HUES6 (cell line): ENCODE results near the gene JCAD.

Source experiments
- H3K27ac ChIP-seq: 2 replicates; pipeline ENCODE4 v1.7.0; 2013; ENCODE audit warnings: low read depth, mild to moderate bottlenecking, low read length, inconsistent platforms
- H3K27me3 ChIP-seq: 2 replicates; pipeline ENCODE4 v1.6.1; 2013; ENCODE audit warnings: low read length; ENCODE audit not compliant: control insufficient read depth, insufficient read depth
- H3K36me3 ChIP-seq: 2 replicates; pipeline ENCODE4 v1.6.1; 2013; ENCODE audit warnings: low read length; ENCODE audit not compliant: control insufficient read depth, insufficient read depth
- H3K4me1 ChIP-seq: 2 replicates; pipeline ENCODE4 v1.6.1; 2013; ENCODE audit warnings: low read length; ENCODE audit not compliant: control insufficient read depth, insufficient read depth
- H3K4me3 ChIP-seq: 2 replicates; pipeline ENCODE4 v1.5.1; 2013; ENCODE audit warnings: low read depth, low read length
- H3K9ac ChIP-seq: one replicate; pipeline ENCODE4 v1.6.1; 2013; ENCODE audit warnings: mild to moderate bottlenecking, low read length
- H3K9me3 ChIP-seq: 2 replicates; pipeline ENCODE4 v1.6.1; 2013; ENCODE audit warnings: low read depth, low read length; ENCODE audit not compliant: control insufficient read depth, insufficient read depth

Gene JCAD

DNA sequence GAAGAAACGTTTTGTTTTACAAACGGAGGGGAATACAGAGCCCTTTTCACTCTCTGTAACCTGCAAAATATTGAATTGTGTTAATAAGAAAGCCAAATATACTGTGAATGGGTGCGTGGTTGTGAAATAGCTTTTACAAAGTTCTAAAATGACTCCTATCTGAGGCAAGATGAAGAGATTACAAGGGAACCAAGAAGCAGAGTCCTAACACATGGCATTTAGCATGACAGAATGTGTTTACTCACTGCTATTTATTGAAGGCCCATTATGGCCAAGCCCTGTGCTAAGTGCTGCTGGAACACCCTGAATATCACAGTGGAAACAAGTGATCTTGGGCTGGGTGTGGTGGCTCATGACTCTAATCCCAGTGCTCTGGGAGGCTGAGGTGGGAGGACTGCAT lies 12.9 kb downstream of the JCAD start:
- H3K9ac ChIP-seq = no peak overlapping the region
- no peak overlapping the region for H3K27ac ChIP-seq
- 0 out of 2 replicates have a peak, but pooled peaks cover 4% of the 10 kb centered on the region for H3K4me1 ChIP-seq
- no peaks in the 10 kb centered on the region for H3K9me3 ChIP-seq
- peaks cover 5% of the 10 kb centered on the region; the same call in 1 of the 2 replicates for H3K36me3 ChIP-seq
- H3K4me3 ChIP-seq = no peak overlapping the region
- no peaks in the 10 kb centered on the region for H3K27me3 ChIP-seq

GRCh38 chr10:30045961-30046360 lies 13.4 kb downstream of the JCAD start:
- H3K9ac ChIP-seq = no peak overlapping the region
- 0 out of 2 replicates have a peak, but pooled peaks cover 4% of the 10 kb centered on the region for H3K4me1 ChIP-seq
- no peaks in the 10 kb centered on the region for H3K27me3 ChIP-seq
- H3K27ac ChIP-seq = no peak overlapping the region
- no peaks in the 10 kb centered on the region for H3K9me3 ChIP-seq
- no peak overlapping the region for H3K4me3 ChIP-seq
- H3K36me3 ChIP-seq = peaks cover 5% of the 10 kb centered on the region; the same call in 1 of the 2 replicates

- no peak overlapping the region for H3K9ac ChIP-seq
- H3K36me3 ChIP-seq = peaks cover 8% of the 10 kb centered on the region; the same call in 1 of the 2 replicates
- no peaks in the 10 kb centered on the region; the same call in 1 of the 2 replicates for H3K4me1 ChIP-seq
- H3K27me3 ChIP-seq = no peaks in the 10 kb centered on the region
- no peaks in the 10 kb centered on the region for H3K9me3 ChIP-seq
- no peak overlapping the region for H3K4me3 ChIP-seq
- no peak overlapping the region for H3K27ac ChIP-seq
Measured at GRCh38 chr10:30043476-30044270, 15.7 kb downstream of the JCAD start.

DNA sequence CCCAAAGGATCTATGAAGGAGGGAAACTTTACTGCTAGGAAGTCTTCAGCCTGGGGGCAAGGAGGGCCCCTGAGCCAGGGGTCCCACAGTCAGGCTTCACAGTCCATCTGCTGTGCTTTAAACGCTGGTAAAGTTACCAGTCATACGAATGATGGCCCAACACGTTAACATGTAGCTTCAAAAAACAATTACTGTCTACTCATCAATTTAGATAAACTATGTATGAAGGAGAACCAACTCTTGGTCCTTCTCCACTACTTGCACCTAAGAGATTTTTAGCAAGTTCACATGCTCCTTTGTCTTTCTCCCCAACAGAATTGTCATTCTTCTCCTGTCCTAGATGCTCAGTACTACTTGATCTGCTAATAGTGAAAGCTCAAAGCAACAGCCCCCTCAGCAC lies 16.6 kb downstream of the JCAD start:
- Histone ChIP-seq H3K4me1 (no peaks in the 10 kb centered on the region; the same call in 1 of the 2 replicates), H3K27me3 (no peaks in the 10 kb centered on the region), H3K4me3 (no peak overlapping the region), H3K27ac (no peak overlapping the region), H3K9ac (no peak overlapping the region), H3K9me3 (no peaks in the 10 kb centered on the region), H3K36me3 (peaks cover 8% of the 10 kb centered on the region; the same call in 1 of the 2 replicates)

- Histone ChIP-seq H3K9me3 (no peaks in the 10 kb centered on the region), H3K4me1 (no peaks in the 10 kb centered on the region; the same call in 1 of the 2 replicates), H3K9ac (no peak overlapping the region), H3K27me3 (no peaks in the 10 kb centered on the region), H3K27ac (no peak overlapping the region), H3K4me3 (no peak overlapping the region), H3K36me3 (peaks cover 8% of the 10 kb centered on the region; the same call in 1 of the 2 replicates)
Measured at GRCh38 chr10:30041196-30042105, 17.9 kb downstream of the JCAD start.

DNA sequence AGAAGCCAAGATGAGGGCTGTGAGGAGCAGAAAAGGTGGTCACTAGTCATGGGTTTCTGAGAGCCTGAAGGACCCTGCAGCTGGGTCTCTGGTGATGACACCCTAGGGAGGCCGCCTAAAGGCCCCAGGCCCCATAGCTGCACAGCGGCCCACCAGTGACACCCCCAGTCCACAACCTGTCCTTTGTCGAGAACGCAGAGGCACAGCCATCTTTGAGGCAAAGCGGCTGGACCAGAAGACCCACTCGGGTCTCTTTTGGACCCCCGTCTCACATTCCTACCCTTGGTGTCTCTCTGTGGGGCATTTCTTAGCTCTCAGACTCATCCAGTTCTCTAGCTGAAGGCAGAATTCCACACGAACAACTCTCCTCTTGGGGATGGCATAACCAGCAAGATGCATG lies 18.8 kb downstream of the JCAD start:
- Histone ChIP-seq H3K9ac (no peak overlapping the region), H3K27ac (no peak overlapping the region), H3K9me3 (no peaks in the 10 kb centered on the region), H3K36me3 (peaks cover 7% of the 10 kb centered on the region; the same call in 1 of the 2 replicates), H3K27me3 (no peaks in the 10 kb centered on the region), H3K4me1 (peaks cover 2% of the 10 kb centered on the region), H3K4me3 (no peak overlapping the region)

- no peak overlapping the region for H3K9ac ChIP-seq
- H3K9me3 ChIP-seq = no peaks in the 10 kb centered on the region
- peaks cover 7% of the 10 kb centered on the region for H3K4me1 ChIP-seq
- no peaks in the 10 kb centered on the region for H3K27me3 ChIP-seq
- no peak overlapping the region for H3K27ac ChIP-seq
- peaks cover 3% of the 10 kb centered on the region; the same call in 1 of the 2 replicates for H3K36me3 ChIP-seq
- no peak overlapping the region for H3K4me3 ChIP-seq
Measured at GRCh38 chr10:30039988-30040387, 19.4 kb downstream of the JCAD start.

DNA sequence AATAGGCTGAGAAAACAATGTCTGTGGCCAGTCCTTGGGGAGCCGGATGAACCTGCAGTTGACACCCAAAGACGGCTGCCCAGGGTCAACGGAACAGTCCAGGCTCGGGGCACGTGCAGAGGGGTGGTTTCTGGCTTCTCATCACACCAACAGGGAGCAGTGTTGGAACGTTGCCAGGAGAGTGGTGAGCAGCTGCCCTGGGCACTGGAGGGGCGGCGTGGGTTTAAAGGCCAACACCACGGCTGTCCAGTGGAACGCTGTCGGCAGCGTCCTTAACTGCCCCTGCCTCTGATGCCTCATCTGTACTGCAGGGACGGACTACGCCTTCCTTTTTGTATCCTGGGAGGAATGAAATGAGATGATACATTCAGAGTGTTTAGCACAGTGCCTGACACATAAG lies 19.8 kb downstream of the JCAD start:
- no peaks in the 10 kb centered on the region for H3K27me3 ChIP-seq
- H3K9me3 ChIP-seq = no peaks in the 10 kb centered on the region
- no peak overlapping the region for H3K4me3 ChIP-seq
- H3K36me3 ChIP-seq = peaks cover 3% of the 10 kb centered on the region; the same call in 1 of the 2 replicates
- no peak overlapping the region for H3K9ac ChIP-seq
- H3K4me1 ChIP-seq = peaks cover 12% of the 10 kb centered on the region
- H3K27ac ChIP-seq = no peak overlapping the region

- H3K9me3 ChIP-seq = no peaks in the 10 kb centered on the region
- H3K36me3 ChIP-seq = peaks cover 3% of the 10 kb centered on the region; the same call in 1 of the 2 replicates
- H3K27me3 ChIP-seq = no peaks in the 10 kb centered on the region
Measured at GRCh38 chr10:30038781-30039536, 20.4 kb downstream of the JCAD start.

GRCh38 chr10:30037620-30038336 lies 21.6 kb downstream of the JCAD start:
- Histone ChIP-seq H3K27me3 (no peaks in the 10 kb centered on the region), H3K27ac (no peak overlapping the region), H3K4me3 (no peak overlapping the region), H3K9ac (no peak overlapping the region), H3K36me3 (peaks cover 3% of the 10 kb centered on the region; the same call in 1 of the 2 replicates), H3K9me3 (no peaks in the 10 kb centered on the region), H3K4me1 (peaks cover 12% of the 10 kb centered on the region)

More at GRCh38 chr10:30038781-30039536, 20.4 kb downstream of the JCAD start:
- no peak overlapping the region for H3K4me3 ChIP-seq
- H3K9ac ChIP-seq = no peak overlapping the region
- no peak overlapping the region for H3K27ac ChIP-seq
- peaks cover 12% of the 10 kb centered on the region for H3K4me1 ChIP-seq
